Fibroblast of lung (primary cell): ENCODE data around the gene EIF4G1. TPM values are rescaled to one million over a fixed set of nuclear protein-coding genes. Genes with fewer than 3 reads are reported as not detected.

Experiments
- DNase-seq, 2 donors: peaks; one replicate each; pipeline versions ENCODE4 v3.0.0 to v3.0.0-alpha.2; 2010; ENCODE audit warnings: low read depth in 2 of 2
- H2AFZ ChIP-seq: 2 replicates; pipeline ENCODE4 v1.5.1; 2012; ENCODE audit warnings: low read length, control low read depth, inconsistent platforms
- H3K27ac ChIP-seq: 2 replicates; pipeline ENCODE4 v1.5.1; 2011; ENCODE audit warnings: low read length, control low read depth; ENCODE audit not compliant: insufficient read depth
- H3K27me3 ChIP-seq: 2 replicates; pipeline ENCODE4 v1.5.1; 2011; ENCODE audit warnings: mild to moderate bottlenecking, low read length; ENCODE audit not compliant: control insufficient read depth, insufficient read depth
- H3K36me3 ChIP-seq: 2 replicates; pipeline ENCODE4 v1.5.1; 2011; ENCODE audit warnings: low read length; ENCODE audit not compliant: control insufficient read depth, insufficient read depth
- H3K4me1 ChIP-seq: 2 replicates; pipeline ENCODE4 v1.5.1; 2011; ENCODE audit warnings: low read length; ENCODE audit not compliant: control insufficient read depth, insufficient read depth; ENCODE audit errors: extremely low read depth
- H3K4me2 ChIP-seq: 2 replicates; pipeline ENCODE4 v1.5.1; 2011; ENCODE audit warnings: low read length, control low read depth; ENCODE audit not compliant: insufficient read depth; ENCODE audit errors: extremely low read depth
- H3K4me3 ChIP-seq, 4 experiments: fragments of 200-600 bp in 1 of 4; sonication (generic) in 1 of 4; replicated peaks in 1 of 4; 2 replicates each; pipeline ENCODE4 v1.5.1; 2011 to 2016; ENCODE audit warnings: low read length in 4 of 4, low read depth in 3 of 4, mild to moderate bottlenecking in 3 of 4, control low read depth in 2 of 4, inconsistent platforms in 1 of 4, mixed read lengths in 1 of 4; ENCODE audit not compliant: insufficient read depth in 1 of 4; ENCODE audit errors: control extremely low read depth in 1 of 4
- H3K79me2 ChIP-seq: 2 replicates; pipeline ENCODE4 v1.5.1; 2012; ENCODE audit warnings: mild to moderate bottlenecking, low read length, inconsistent platforms; ENCODE audit not compliant: control insufficient read depth, insufficient read depth
- H3K9ac ChIP-seq: 2 replicates; pipeline ENCODE4 v1.5.1; 2011; ENCODE audit warnings: mild to moderate bottlenecking, low read length, control low read depth; ENCODE audit not compliant: insufficient read depth
- H3K9me3 ChIP-seq: 2 replicates; pipeline ENCODE4 v1.5.1; 2012; ENCODE audit warnings: low read depth, low read length; ENCODE audit not compliant: control insufficient read depth, insufficient read depth
- H4K20me1 ChIP-seq: 2 replicates; pipeline ENCODE4 v1.5.1; 2011; ENCODE audit warnings: low read length; ENCODE audit not compliant: control insufficient read depth, insufficient read depth; ENCODE audit errors: extremely low read depth
- EZH2 ChIP-seq: IDR thresholded peaks from 2 replicates; pipeline ENCODE4 v1.5.1; 2012; ENCODE audit warnings: low read length, control low read depth, mild to moderate bottlenecking; ENCODE audit errors: missing control alignments
- polyA plus RNA-seq, 2 donors: library from polyadenylated mRNA; depleted of rRNA in 1 of 2; stranded (reverse) in 1 of 2; unstranded in 1 of 2; fragments of >200 nt; gene quantifications; 2 replicates each; pipeline ENCODE4 v1.2.1, GENCODE V29; 2011 to 2012; ENCODE audit warnings: missing spikeins in 1 of 2
- total RNA-seq: library from RNA; depleted of rRNA; stranded (reverse); fragments of >200 nt; gene quantifications from 2 replicates; pipeline ENCODE4 v1.2.1, GENCODE V29; 2014
- TF ChIP-seq, protein P1 (sequence below), 2 donors: IDR thresholded peaks in 1 of 2; conservative IDR thresholded peaks in 1 of 2; 1 replicate in 1 of 2; 2 replicates in 1 of 2; pipeline ENCODE4 v1.5.1; 2011 to 2012; ENCODE audit warnings: low read length in 2 of 2, control low read depth in 1 of 2, inconsistent platforms in 1 of 2, low read depth in 1 of 2, mild to moderate bottlenecking in 1 of 2

EIF4G1 gene
- total and polyA plus RNA-seq, 2 donors (not counting 1 experiment from before 2014, with no cell fraction given), result 235 to 263 TPM

- H3K27ac ChIP-seq, result no peak overlapping the region
These were observed 39.8 kb downstream of the EIF4G1 start for GRCh38 chr3:184354121-184354728.

GRCh38 chr3:184354754-184355153, 40.3 kb downstream of the EIF4G1 start:
- TF ChIP-seq EZH2, result no peak
- TF ChIP-seq, protein P1, sequence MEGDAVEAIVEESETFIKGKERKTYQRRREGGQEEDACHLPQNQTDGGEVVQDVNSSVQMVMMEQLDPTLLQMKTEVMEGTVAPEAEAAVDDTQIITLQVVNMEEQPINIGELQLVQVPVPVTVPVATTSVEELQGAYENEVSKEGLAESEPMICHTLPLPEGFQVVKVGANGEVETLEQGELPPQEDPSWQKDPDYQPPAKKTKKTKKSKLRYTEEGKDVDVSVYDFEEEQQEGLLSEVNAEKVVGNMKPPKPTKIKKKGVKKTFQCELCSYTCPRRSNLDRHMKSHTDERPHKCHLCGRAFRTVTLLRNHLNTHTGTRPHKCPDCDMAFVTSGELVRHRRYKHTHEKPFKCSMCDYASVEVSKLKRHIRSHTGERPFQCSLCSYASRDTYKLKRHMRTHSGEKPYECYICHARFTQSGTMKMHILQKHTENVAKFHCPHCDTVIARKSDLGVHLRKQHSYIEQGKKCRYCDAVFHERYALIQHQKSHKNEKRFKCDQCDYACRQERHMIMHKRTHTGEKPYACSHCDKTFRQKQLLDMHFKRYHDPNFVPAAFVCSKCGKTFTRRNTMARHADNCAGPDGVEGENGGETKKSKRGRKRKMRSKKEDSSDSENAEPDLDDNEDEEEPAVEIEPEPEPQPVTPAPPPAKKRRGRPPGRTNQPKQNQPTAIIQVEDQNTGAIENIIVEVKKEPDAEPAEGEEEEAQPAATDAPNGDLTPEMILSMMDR (conservative IDR thresholded peaks at IDR 0.05 in 1 of 2, IDR thresholded peaks at IDR 0.05 in 1 of 2; ENCODE audit: low read depth in 1 of 2, low read length in 2 of 2), result no peak
- H3K27me3 ChIP-seq, result no peaks in the 10 kb centered on the region
- H3K27ac ChIP-seq, result no peak overlapping the region
- H3K79me2 ChIP-seq, result no peaks in the 10 kb centered on the region
- DNase-seq, result no peak
- H3K4me1 ChIP-seq, result no peaks in the 10 kb centered on the region
- H4K20me1 ChIP-seq, result no peaks in the 10 kb centered on the region
- H3K4me3 ChIP-seq, result no peak overlapping the region
- peaks cover 9% of the 10 kb centered on the region for H3K36me3 ChIP-seq
- H2AFZ ChIP-seq, result no peak overlapping the region
- H3K9ac ChIP-seq, result no peak overlapping the region
- no peaks in the 10 kb centered on the region for H3K9me3 ChIP-seq
- no peak overlapping the region for H3K4me2 ChIP-seq

More at GRCh38 chr3:184354121-184354728, 39.8 kb downstream of the EIF4G1 start:
- Histone ChIP-seq H3K9ac (no peak overlapping the region), H4K20me1 (no peaks in the 10 kb centered on the region), H3K9me3 (no peaks in the 10 kb centered on the region), H3K4me2 (no peak overlapping the region), H3K36me3 (peaks cover 9% of the 10 kb centered on the region), H2AFZ (no peak overlapping the region), H3K4me1 (no peaks in the 10 kb centered on the region), H3K27me3 (no peaks in the 10 kb centered on the region), H3K79me2 (no peaks in the 10 kb centered on the region), H3K4me3 (no peak overlapping the region)
- DNase-seq, result peak in 1 of 2 donors; percentile 35
- TF ChIP-seq, protein P1 (conservative IDR thresholded peaks at IDR 0.05 in 1 of 2, IDR thresholded peaks at IDR 0.05 in 1 of 2; ENCODE audit: low read depth in 1 of 2, low read length in 2 of 2), result peak; percentile 65 to 78
- TF ChIP-seq EZH2, result no peak

DNA sequence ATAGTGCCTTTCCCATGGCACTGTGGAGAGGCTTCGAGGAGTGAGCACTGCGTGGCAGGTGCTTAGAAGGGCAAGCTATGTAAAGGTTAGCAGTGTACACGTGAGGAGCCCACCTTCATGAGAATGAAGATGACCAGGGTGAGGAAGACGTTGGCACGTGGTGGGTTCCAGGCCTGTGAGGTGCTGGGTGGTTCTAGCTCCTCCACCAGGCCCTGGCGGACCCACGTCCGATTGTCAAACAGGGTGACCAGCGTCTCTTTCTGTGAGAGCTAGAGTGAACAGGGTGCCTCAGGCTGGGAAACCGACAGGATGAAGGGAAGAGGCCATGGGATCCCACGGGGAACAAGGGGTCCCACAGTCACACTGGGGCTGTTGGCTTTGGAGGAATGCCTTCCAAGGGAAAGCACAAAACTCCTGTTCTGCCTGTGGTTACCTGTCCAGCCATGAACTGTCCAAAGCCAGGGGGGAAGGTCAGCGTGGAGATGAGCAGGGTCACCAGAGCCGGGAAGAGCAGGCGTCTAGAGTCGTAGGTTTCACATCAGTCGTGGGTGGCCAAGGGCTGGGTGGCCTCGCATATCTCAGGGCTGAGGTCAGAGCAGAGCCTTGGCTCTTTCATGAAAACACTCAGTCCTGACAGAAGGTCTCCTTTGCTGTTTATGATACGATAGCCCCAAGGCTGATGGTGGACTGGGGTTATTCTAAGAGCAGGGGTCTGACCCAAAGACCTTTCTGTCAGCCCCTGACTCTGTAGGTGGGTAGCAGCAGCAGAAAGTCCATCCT, 41.0 kb downstream of the EIF4G1 start:
- no peaks in the 10 kb centered on the region for H3K9me3 ChIP-seq
- TF ChIP-seq, protein P1 (conservative IDR thresholded peaks at IDR 0.05 in 1 of 2, IDR thresholded peaks at IDR 0.05 in 1 of 2; ENCODE audit: low read depth in 1 of 2, low read length in 2 of 2), result no peak
- TF ChIP-seq EZH2, result no peak
- no peak overlapping the region for H3K27ac ChIP-seq
- no peak overlapping the region for H3K9ac ChIP-seq
- no peaks in the 10 kb centered on the region for H3K79me2 ChIP-seq
- H4K20me1 ChIP-seq, result no peaks in the 10 kb centered on the region
- no peak overlapping the region for H2AFZ ChIP-seq
- H3K36me3 ChIP-seq, result peaks cover 9% of the 10 kb centered on the region
- H3K4me2 ChIP-seq, result no peak overlapping the region
- H3K4me1 ChIP-seq, result peaks cover under 1% of the 10 kb centered on the region
- H3K4me3 ChIP-seq, result no peak overlapping the region
- no peaks in the 10 kb centered on the region for H3K27me3 ChIP-seq
- no peak for DNase-seq
